ENCODE data around the gene UVRAG. TPM values are rescaled to one million over a fixed set of nuclear protein-coding genes. Genes with fewer than 3 reads are reported as not detected.
"Not testable (repeated sequence)": the region's sequence is repeated elsewhere in the genome, so short reads cannot be mapped to it uniquely, and the experiment has no call there.

Gene UVRAG
- total and polyA plus RNA-seq, 2 of the 4 experiments (the other 2 are of a cell fraction), result 5.6 to 10.9 TPM

GRCh38 chr11:75969626-75970308, 154.8 kb downstream of the UVRAG start:
- WGBS, 2 experiments (ENCODE audit: extremely low coverage in 2 of 2, insufficient read length in 1 of 2), result 0% methylated on average over 1 of the region's 5 CpGs; no CpG with 5 or more reads in 1 of the 2 experiments
- no peak overlapping the region for H4K91ac ChIP-seq (ENCODE audit: insufficient read depth, low read depth, low read length)
- H3K4ac ChIP-seq (ENCODE audit: low read depth, low read length), result no peak overlapping the region
- H3K9ac ChIP-seq (ENCODE audit: low read depth, low read length), result no peak overlapping the region
- ChIA-PET CTCF (no interaction called here), POLR2A (ENCODE audit: unreplicated experiment) (no interaction called here)
- 0 out of 2 replicates have a peak, but pooled peaks cover 5% of the 10 kb centered on the region for H4K20me1 ChIP-seq (ENCODE audit: insufficient read depth, low read length)
- H2BK120ac ChIP-seq (ENCODE audit: low read depth, low read length), result no peak overlapping the region
- H3K4me3 ChIP-seq (ENCODE audit: insufficient read depth, low read depth, low read length), result no peak overlapping the region
- H3K18ac ChIP-seq (ENCODE audit: low read depth, low read length), result no peak overlapping the region
- no peaks in the 10 kb centered on the region for H3K27me3 ChIP-seq (ENCODE audit: control insufficient read depth, insufficient read depth, low read length)
- no peaks in the 10 kb centered on the region for H3K36me3 ChIP-seq (ENCODE audit: control insufficient read depth, insufficient read depth, low read length)
- no peak overlapping the region for H3K4me2 ChIP-seq (ENCODE audit: low read depth, low read length)
- no peak overlapping the region for H2BK15ac ChIP-seq (ENCODE audit: low read depth, low read length)
- TF ChIP-seq FOS (IDR thresholded peaks at IDR 0.05; ENCODE audit: low read depth, low read length) (no peak), CEBPB (IDR thresholded peaks at IDR 0.05; ENCODE audit: low read depth, low read length) (0 out of 2 replicates have a peak, but pooled peaks have one; percentile 3), MAZ (IDR thresholded peaks at IDR 0.05; ENCODE audit: borderline replicate concordance, low read depth, low read length) (no peak), RAD21 (IDR thresholded peaks at IDR 0.05; ENCODE audit: low read length) (no peak), RFX5 (IDR thresholded peaks at IDR 0.05; ENCODE audit: low read depth, low read length) (no peak)
- H2BK20ac ChIP-seq (ENCODE audit: low read depth, low read length), result no peak overlapping the region
- DNase-seq (peak; percentile 84), ATAC-seq (ENCODE audit: low read depth) (no peak)
- H4K8ac ChIP-seq (ENCODE audit: low read depth in 2 of 2, low read length in 2 of 2), result no peak overlapping the region
- H3K4me1 ChIP-seq (ENCODE audit: control insufficient read depth, insufficient read depth, low read length), result peaks cover 10% of the 10 kb centered on the region
- H2AK5ac ChIP-seq (ENCODE audit: low read depth, low read length), result no peak overlapping the region
- no peak overlapping the region for H3K56ac ChIP-seq (ENCODE audit: extremely low read depth, insufficient read depth, low read length)
- peaks cover 9 to 12% of the 10 kb centered on the region in 2 experiments for H3K79me1 ChIP-seq (ENCODE audit: low read depth in 1 of 2, low read length in 2 of 2)
- no peak overlapping the region for H2BK5ac ChIP-seq (ENCODE audit: low read depth, low read length, poor library complexity, severe bottlenecking)
- H3K14ac ChIP-seq (replicated peaks; ENCODE audit: low read depth, low read length), result no peak overlapping the region; the same call in 1 of the 2 replicates
- no peaks in the 10 kb centered on the region for H3K9me3 ChIP-seq (ENCODE audit: control insufficient read depth, insufficient read depth, low read length)
- 0 out of 2 replicates have a peak overlapping the region, but pooled peaks have one; percentile 3 for H3K23ac ChIP-seq (ENCODE audit: low read depth, low read length)
- intact Hi-C loops (cut with micrococcal nuclease), result loop anchor here (5.0 kb wide), 1 partner anchor 37 kb away; no protein-coding TSS in a partner anchor
- no peak overlapping the region for H2AK9ac ChIP-seq (replicated peaks; ENCODE audit: low read depth, low read length, poor library complexity)
- H2AFZ ChIP-seq (replicated peaks; ENCODE audit: low read length, poor library complexity), result no peak overlapping the region
- in situ Hi-C loops (cut with MboI; ENCODE audit: low sequenced_read_pairs), result no loop called here
- dilution Hi-C loops (cut with HindIII; ENCODE audit: low sequenced_read_pairs, unreplicated experiment), result no loop called here
- H4K5ac ChIP-seq (ENCODE audit: low read depth, low read length), result no peak overlapping the region
- no peak overlapping the region for H3K27ac ChIP-seq (ENCODE audit: insufficient read depth, low read length)
- peaks cover 6% of the 10 kb centered on the region; the same call in 1 of the 2 replicates for H3K9me1 ChIP-seq (ENCODE audit: insufficient read depth, low read length)
- no TSS peak for BruUV-seq (replicated peaks)

- BruUV-seq (replicated peaks); H3K4me2 ChIP-seq (ENCODE audit: low read depth, low read length): not testable (repeated sequence)
These were observed 158.7 kb downstream of the UVRAG start for GRCh38 chr11:75973710-75974109.

More at GRCh38 chr11:75973710-75974109, 158.7 kb downstream of the UVRAG start:
- H4K20me1 ChIP-seq (ENCODE audit: insufficient read depth, low read length); H3K56ac ChIP-seq (ENCODE audit: extremely low read depth, insufficient read depth, low read length); H3K9me3 ChIP-seq (ENCODE audit: control insufficient read depth, insufficient read depth, low read length); H3K4me3 ChIP-seq (ENCODE audit: insufficient read depth, low read depth, low read length); H3K9me1 ChIP-seq (ENCODE audit: insufficient read depth, low read length); POLR2A ChIA-PET (ENCODE audit: unreplicated experiment); H3K4ac ChIP-seq (ENCODE audit: low read depth, low read length); H2AK9ac ChIP-seq (replicated peaks; ENCODE audit: low read depth, low read length, poor library complexity); H3K79me1 ChIP-seq (ENCODE audit: low read depth in 1 of 2, low read length in 2 of 2); H2BK15ac ChIP-seq (ENCODE audit: low read depth, low read length); H3K4me1 ChIP-seq (ENCODE audit: control insufficient read depth, insufficient read depth, low read length); CTCF ChIA-PET; DNase-seq; H4K5ac ChIP-seq (ENCODE audit: low read depth, low read length); H2BK20ac ChIP-seq (ENCODE audit: low read depth, low read length); H2BK5ac ChIP-seq (ENCODE audit: low read depth, low read length, poor library complexity, severe bottlenecking); H3K14ac ChIP-seq (replicated peaks; ENCODE audit: low read depth, low read length); H3K36me3 ChIP-seq (ENCODE audit: control insufficient read depth, insufficient read depth, low read length); H3K27ac ChIP-seq (ENCODE audit: insufficient read depth, low read length); H4K91ac ChIP-seq (ENCODE audit: insufficient read depth, low read depth, low read length); in situ Hi-C loops (cut with MboI; ENCODE audit: low sequenced_read_pairs); intact Hi-C loops (cut with micrococcal nuclease); dilution Hi-C loops (cut with HindIII; ENCODE audit: low sequenced_read_pairs, unreplicated experiment); H3K23ac ChIP-seq (ENCODE audit: low read depth, low read length); H3K9ac ChIP-seq (ENCODE audit: low read depth, low read length); ATAC-seq (ENCODE audit: low read depth); H4K8ac ChIP-seq (ENCODE audit: low read depth in 2 of 2, low read length in 2 of 2); H2AFZ ChIP-seq (replicated peaks; ENCODE audit: low read length, poor library complexity); H2AK5ac ChIP-seq (ENCODE audit: low read depth, low read length); H3K27me3 ChIP-seq (ENCODE audit: control insufficient read depth, insufficient read depth, low read length); H2BK120ac ChIP-seq (ENCODE audit: low read depth, low read length); H3K18ac ChIP-seq (ENCODE audit: low read depth, low read length): not testable (repeated sequence)
- no CpG with 5 or more reads among the region's 3 CpGs for WGBS, 2 experiments (ENCODE audit: extremely low coverage in 2 of 2, insufficient read length in 1 of 2)

Data from IMR-90 (cell line).